ENCODE data around the gene HIPK1.

Gene HIPK1

DNA sequence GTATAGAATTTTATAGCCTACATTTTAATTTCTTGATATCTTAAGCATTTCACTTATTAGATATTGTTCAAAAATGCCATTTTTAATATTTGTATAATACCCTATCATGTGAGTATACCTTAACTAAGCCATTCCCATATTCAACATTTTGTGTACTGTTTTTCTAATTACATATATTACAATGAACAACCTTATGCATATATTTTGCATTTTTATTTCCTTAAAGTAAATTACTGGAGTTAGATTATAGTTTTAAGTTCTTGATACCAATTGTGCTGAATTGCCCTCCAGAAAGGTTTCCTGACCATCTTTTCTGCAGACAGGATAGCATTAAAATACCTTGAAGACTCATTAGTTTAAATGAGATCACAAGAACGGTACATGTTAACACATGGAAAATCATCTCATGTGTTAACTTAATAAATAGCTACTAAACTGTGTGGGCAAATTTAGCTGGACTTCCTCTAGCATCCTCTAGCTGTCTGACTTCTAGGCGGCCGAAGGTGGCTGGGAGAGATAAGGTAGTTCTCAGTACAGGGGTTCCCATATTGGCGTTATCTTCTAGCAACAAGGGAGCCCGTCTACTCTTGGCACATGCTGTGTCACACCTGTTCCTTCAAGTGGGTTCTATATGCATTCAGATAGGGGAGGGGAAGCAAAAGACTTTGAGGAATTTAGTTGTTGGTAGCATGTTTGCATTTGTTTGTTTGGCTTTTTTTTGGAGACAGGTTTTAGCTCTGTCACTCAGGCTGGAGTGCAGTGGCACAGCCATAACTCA is 15.0 kb upstream of the HIPK1 start:
- DNase-seq = no peak

DNA sequence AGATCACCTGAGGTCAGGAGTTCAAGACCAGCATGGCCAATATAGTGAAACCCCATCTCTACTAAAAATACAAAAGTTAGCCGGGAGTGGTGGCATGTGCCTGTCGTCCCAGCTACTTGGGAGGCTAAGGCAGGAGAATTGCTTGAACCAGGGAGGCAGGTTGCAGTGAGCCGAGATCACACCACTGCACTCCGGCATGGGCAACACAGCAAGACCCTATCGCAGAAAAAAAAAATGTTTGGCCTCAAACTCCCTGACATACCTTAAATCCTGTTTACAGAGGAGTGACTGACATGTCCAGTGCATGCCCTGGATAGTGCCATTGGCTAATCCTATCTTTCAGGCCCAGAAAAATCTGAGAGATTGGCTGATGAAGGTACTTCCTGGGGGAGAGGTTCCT is 12.2 kb upstream of the HIPK1 start:
- DNase-seq = no peak

DNA sequence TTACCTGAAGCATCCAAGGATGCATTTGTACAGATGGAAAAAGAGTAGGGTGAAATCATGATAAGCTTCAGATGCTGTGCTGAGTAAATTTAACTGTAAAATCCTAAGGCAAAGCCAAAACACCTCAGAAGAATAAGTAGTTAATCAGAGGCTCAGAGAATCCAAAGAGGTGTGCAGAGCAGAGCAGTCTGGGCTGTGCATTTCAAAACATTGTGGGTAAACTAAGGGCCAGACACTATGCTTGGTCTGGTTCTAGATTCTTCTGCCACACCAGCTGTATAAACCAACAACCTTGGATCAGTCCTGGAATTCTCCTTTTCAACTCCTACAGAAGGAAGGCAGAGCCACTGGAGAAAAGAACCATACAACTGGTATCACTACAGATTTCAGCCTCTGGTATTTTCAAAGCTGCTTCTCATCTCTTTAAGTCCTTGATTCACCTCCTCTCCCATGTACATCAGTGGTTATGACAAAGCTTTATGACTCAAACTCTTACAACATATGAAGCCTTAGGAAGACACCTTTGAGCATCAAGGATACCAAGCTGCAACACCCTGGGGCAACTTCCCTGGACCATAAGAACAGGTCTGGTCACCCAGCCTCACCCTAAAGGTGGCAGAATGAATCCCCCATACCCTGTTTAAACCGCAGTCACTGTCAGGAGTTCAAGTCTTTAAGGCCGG is 11.6 kb upstream of the HIPK1 start:
- no peak for DNase-seq

DNA sequence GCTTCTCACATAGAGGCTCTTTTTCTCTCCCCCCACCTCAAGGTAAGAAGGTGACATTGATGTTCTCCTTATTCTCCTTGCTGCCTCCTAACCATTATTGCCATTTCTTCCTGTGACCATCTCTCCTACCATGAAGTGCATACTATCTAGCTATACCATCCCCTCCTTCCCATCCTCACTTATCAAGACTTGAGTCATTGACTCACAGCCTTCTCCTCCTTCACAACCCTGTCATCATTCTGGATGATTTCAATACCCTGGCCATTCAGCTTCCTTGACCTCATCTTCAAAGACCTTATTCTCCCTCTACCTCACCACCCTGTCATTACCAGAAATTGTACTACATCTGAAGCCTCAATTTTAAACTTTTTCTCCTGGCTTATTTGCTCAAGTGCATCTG is 10.9 kb upstream of the HIPK1 start:
- no peak for DNase-seq

DNA sequence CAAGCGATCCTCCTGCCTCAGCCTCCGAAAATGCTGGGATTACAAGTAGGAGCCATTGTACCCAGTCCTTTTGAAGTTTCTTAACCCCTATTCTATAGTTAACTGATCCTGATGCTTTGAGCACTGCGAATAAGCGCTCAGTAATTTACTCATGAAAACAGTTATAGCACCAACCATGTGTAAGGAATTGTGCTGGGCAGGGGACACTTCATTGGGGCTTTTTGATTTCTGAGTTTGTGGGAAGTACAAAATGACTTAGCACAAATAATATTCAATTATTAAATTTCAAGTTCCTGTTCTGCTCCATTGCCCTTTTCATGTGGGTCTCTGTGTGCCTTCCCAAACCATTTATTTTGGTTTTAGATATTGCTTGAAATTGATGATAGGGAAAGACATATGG is 6.2 kb upstream of the HIPK1 start:
- DNase-seq = no peak

DNA sequence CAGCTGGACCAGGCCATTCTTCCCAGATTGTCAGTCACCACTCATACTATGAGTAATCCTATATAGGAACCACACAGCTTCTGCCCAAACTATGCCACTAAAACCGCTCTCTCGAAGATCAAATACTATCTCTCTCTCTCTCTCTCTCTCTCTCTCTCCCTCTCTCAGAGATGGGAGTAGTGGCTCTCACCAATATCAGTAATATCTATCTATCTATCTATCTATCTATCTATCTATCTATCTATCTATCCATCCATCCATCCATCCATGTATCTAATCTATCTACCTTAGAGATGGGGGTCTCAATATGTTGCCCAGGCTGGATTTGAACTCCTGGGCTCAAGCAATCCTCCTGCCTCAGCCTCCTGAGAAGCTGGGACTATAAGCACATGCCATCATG is 4.7 kb upstream of the HIPK1 start:
- DNase-seq = no peak

DNA sequence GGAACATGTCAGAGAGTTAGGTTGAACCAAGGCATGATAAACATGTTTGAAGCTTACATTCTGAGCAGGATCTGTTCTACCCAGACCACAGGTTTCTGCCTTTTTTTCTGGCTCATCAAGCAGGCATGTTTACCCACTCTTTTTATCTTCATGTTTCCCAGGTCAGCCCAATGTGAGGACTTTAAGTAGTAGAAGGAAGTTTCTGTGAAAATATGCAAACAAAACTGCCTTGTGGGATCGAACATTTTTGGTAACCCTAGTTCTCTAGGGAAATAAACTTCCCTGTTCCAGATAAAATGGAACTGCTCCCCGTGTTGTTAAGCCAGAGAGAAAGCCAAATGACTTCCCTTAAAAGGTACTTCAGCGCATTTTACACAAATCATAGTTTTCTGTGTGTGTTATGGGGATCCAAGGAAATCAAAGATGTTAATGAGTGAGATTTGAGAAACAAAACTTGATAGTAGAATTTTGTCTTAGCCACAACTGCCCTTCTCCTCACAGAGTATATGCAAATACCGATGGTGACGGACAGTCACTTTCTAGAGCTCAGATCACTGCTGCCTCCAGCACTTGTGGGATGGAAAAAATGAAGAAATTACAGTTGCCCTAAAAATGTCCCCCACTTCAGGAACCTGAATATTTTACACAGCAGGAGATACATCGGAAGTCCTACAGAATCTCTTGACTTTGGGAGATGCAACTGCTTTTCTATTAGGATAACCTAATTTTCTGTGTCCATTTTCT is 765 bp upstream of the HIPK1 start:
- no peak for DNase-seq

DNA sequence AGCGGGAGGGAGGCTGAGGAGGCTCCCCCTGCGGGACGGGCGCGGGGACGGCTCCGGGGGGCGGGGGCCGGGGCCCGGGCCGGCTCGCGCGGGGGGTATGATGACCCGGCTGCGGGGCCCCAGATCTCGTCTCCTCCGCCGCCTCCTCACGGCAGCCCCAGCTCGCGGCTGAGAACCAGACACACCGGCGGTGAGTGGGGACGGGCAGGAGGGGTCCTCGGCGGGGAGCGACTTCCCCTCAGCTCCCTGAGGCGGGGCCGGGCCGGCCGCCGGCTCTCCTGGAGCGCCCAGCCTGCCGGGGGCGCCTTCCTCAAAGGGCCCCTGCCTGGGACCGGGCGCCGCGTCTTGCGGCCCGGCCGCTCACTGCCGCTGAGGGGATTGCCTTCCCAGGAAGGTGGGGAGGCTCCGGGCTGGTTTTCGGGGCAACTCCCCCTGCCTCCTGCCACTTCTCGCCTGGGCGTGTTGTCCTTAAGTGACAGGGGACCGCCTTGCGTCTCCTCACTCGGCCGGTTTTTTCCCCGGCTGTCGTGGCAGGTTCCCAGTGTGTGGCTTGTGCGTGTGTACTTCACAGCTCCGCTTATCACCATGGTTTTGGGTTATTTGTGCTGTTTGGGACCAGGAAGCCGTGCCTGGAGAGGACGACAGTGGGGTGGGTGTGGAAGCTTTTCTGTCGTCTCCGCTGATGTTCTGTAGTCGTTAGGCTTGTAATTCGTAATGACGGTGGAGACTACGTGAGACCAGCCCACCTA is 800 bp downstream of the HIPK1 start:
- peak; percentile 7 for DNase-seq

DNA sequence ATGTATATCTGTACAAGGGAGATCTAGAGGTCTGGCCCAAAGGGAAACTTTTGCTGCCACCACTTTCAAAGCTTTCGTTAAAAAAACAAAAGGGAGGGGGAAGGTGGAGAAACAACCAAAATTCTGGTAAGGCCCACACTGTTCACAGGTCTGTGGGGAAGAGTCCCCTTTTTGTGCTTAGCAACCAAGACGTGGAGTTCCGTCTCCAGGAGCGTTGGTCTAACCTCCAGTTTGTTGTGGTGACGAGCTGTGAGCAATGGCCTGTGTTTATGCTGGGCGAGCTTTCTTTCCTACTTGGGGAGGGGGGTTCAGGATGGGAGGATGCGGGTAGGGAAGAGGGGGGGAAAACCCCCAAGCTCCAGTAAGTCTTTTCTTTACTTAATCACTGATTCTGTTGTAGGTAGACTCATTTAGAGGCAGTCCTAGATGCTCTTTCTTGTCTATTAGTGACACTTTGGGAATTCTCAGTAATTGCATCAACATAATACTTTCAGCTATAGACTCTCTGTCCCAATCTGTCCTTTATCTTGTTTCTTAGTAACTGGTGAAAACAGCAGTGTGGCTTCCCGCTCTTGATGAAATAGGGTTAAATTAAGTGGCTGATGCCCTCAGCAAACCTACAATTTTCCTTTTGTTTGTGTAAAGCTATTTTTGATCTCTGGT is 1.5 kb downstream of the HIPK1 start:
- no peak for DNase-seq

DNA sequence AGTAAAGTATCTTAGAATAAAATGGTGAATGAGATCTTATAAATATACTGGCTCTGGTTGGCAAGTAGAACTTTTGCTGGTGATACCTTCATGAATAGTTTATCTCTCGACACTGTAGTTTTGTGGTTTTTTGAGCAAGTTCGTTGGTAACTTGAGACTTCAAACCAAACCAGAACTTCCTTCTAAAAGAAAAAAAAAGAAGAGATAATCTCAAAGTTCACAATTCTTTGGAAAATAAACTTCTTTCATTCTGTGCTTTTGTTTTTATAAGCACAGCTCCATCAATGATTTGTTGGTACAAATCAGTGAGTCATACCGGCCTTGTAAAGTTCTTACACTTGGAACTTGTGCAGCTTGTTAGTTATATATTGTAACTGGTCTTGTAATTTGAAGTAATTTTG is 2.3 kb downstream of the HIPK1 start:
- no peak for DNase-seq

DNA sequence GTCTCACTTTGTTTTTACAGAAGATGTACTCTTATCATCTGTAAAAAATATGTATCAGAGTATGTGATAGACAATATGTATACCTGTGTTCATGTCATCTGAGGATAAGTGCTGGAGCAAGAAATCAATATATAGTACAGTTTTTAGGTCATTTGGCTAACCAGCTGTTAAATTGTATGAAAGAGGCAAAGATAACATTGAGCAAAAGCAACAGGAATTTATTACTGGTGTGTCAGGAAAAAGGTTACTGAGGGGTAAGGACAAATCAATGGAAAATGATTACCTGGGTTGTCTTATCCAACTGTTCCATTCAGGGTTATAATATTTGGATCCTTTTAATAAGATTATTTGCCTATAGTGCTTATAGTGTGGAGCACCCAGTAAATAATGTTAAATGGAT is 4.9 kb downstream of the HIPK1 start:
- no peak for DNase-seq

DNA sequence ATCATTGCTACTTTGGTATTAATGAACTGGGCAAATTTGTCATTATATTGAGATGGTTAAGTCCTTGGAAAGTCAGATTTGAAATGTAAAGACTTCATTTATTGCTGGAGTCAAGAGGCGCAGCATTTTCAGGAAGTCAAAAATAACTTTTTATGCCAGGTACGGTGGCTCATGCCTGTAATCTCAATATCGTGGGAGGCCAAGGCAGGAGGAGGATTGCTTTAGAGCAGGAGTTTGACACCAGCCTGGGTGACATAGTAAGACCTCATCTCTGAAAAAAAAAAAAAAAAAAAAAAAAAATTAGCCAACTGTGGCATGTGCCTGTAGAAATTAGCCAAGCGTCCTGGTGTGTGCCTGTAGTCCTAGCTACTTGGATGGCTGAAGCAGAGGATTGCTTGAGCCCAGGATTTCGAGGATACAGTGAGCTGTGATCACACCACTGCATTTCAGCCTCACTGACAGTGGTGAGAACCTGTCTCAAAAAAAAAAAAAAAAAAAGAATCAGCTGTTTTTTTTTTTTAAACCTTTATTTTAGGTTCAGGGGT is 5.5 kb downstream of the HIPK1 start:
- DNase-seq = no peak

DNA sequence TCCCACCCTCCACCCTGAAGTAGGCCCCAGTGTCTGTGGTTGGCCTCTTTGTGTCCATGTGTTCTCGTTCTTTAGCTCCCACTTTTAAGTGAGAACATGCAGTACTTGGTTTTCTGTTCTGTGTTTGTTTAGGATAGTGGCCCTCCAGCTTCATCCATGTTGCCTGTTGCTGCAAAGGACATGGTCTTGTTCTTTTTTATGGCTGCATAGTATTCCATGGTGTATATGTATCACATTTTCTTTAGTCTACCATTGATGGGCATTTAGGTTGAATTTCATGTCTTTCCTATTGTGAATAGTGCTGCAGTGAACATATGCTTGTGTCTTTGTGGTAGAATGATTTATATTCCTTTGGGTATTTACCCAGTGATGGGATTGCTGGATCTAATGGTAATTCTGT is 6.1 kb downstream of the HIPK1 start:
- no peak for DNase-seq

DNA sequence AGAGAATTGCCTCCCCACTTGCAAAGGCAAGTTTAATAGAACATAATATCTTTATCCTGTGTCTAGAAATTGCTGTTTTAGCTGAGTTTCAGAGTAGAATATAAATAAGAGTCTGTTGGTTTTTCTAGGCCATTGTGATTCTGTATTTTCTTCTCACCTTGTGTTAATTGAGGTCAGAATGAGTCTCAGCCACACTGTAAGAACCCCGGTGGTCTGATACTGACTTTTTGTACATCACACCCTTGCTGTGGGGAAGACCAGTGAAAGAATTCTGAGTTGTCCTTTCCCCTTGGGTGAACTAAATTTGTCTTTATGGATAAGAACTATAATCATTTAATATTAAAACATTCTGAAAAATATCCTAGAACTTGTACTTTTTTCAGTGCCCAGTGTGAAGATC is 6.8 kb downstream of the HIPK1 start:
- DNase-seq = no peak

DNA sequence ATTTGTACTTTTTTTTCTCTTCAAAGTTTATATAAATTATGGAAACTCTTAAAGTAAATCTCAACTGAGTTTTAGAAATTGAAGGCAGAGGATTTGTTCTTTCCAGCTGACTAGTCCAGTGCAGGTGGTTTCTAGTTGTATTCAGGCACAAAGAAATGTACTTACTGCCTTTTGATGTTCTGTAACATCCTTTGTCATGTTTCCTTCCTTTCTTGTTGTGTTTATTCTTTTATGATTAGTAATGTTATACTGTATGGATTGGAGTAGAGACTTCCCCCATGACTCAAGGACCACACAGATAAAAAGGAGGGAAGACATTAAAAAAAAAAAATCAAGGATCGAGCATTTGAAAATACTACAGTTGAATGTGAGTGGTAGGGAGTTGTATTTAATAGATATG is 8.0 kb downstream of the HIPK1 start:
- no peak for DNase-seq

DNA sequence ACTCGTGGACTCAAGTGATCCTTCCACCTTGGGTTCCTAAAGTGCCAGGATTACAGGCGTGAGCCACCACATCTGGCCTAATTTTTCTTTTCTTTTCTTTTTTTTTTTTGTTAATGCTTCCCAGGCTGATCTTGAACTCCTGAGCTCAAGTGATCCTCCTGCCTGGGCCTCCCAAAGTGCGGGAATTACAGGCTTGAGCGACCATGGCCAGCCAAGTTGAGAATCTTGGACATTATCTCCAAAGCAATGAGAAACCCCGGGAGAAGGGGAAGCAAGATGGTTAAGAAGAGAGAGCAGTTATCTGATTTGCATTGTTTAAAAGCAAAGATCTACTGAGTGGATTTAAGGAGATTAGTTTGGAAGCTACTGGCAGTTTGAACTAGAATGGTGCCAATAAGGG is 9.1 kb downstream of the HIPK1 start:
- DNase-seq = no peak

DNA sequence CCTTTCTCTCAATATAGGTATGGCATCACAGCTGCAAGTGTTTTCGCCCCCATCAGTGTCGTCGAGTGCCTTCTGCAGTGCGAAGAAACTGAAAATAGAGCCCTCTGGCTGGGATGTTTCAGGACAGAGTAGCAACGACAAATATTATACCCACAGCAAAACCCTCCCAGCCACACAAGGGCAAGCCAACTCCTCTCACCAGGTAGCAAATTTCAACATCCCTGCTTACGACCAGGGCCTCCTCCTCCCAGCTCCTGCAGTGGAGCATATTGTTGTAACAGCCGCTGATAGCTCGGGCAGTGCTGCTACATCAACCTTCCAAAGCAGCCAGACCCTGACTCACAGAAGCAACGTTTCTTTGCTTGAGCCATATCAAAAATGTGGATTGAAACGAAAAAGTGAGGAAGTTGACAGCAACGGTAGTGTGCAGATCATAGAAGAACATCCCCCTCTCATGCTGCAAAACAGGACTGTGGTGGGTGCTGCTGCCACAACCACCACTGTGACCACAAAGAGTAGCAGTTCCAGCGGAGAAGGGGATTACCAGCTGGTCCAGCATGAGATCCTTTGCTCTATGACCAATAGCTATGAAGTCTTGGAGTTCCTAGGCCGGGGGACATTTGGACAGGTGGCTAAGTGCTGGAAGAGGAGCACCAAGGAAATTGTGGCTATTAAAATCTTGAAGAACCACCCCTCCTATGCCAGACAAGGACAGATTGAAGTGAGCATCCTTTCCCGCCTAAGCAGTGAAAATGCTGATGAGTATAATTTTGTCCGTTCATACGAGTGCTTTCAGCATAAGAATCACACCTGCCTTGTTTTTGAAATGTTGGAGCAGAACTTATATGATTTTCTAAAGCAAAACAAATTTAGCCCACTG is 11.5 kb downstream of the HIPK1 start:
- DNase-seq = no peak

DNA sequence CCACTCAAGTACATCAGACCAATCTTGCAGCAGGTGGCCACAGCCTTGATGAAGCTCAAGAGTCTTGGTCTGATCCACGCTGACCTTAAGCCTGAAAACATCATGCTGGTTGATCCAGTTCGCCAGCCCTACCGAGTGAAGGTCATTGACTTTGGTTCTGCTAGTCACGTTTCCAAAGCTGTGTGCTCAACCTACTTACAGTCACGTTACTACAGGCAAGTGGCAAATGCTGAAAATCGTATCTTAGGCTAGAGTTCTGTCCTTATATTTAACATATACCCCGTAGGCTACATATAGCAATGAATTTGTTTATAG is 12.1 kb downstream of the HIPK1 start:
- no peak for DNase-seq

DNA sequence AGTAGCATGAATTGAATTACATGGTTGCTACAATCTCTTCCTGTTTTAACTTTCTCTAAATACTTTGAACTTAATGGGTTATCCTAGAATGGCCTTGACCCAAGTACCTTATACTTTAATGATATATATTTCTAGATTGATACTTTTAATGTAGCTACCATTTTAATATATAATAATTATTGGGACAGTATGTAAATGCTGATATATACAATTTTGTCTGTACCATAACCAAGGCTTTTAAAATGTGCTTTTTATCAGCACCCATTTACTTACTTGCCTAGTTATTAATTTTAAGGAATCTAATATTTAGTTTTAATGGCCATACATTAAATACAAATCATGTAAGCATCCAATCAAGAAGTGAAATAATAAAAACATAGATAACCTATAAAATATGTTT is 13.4 kb downstream of the HIPK1 start:
- no peak for DNase-seq

DNA sequence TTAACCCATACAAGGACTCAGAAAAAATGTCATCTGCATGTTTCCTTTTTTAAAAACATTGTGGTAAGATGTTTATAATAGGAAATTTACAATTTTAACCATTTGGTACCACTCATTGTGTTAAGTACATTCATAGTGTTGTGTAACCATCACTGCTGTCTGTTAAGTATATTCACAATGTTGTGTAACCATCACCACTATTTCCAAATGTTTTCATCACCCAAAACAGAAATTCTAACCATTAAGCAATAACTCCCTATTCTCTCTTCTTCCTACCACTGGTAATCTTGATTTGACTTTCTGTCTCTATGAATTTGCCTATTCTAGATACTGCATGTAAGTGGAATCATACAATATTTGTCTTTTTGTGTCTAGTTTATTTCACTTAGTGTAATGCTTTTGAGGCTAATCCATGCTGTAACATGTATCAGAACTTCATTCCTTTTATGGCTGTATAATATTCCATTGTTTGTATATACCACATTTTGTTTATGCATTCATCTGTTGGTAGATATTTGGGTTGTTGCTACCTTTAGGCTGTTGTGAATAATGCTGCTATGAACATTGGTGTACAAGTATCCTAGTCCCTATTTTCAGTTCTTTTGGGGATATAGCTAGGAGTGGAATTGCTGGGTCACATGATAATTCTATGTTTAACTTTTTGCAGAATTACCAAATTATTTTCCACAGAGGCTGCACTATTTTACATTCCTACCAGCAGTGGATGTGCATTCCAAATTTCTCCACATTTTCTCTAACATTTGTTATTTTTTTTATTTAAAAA is 14.1 kb downstream of the HIPK1 start:
- DNase-seq = no peak

DNA sequence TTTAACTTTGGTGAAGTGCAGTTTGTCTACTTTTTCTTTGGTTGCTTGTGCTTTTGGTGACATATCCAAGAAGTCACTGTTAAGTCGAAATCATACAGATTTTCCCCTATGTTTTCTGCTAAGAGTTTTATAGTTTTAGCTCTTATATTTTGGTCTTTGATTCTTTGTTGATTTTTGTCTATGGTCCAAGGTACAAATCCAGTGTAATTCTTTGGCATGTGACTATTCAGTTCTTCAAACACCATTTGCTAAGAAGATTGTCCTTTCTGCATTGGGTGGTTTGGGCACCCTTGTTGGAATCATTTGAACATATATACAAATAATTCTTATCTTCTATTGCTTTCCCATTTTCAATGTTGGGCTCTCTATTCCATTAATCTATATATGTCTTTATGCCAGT is 16.2 kb downstream of the HIPK1 start:
- no peak for DNase-seq

Data from DMS79 (cell line).